AG04450 (cell line): ENCODE data around the gene CBLN1. TPM values are rescaled to one million over a fixed set of nuclear protein-coding genes. Genes with fewer than 3 reads are reported as not detected.

Source experiments
- CTCF ChIA-PET: fragments of 300-600, 350-600 bp; formaldehyde crosslinking; extraction: SDS; loops from one replicate; lab custom pipeline; 2022; ENCODE audit warnings: antibody characterized with exemption, inconsistent platforms; lab: Charles Lee
- POLR2A ChIA-PET: fragments of 350-600 bp; formaldehyde crosslinking; extraction: SDS; loops from one replicate; lab custom pipeline; 2021; ENCODE audit warnings: antibody characterized with exemption, inconsistent platforms; lab: Yijun Ruan, JAX
- DNase-seq: peaks from one replicate; pipeline ENCODE4 v3.0.0-alpha.2; 2011; ENCODE audit warnings: low read depth, low spot score
- H3K27ac ChIP-seq: one replicate; pipeline ENCODE4 v1.5.1; 2012; ENCODE audit warnings: low read depth, low read length, control low read depth
- H3K27me3 ChIP-seq: one replicate; pipeline ENCODE4 v1.6.0; 2012; ENCODE audit warnings: low read length; ENCODE audit not compliant: control insufficient read depth, insufficient read depth
- H3K4me3 ChIP-seq: 2 replicates; pipeline ENCODE4 v1.5.1; 2011; ENCODE audit warnings: mild to moderate bottlenecking, low read depth, low read length, control low read depth
- H3K9me3 ChIP-seq: 2 replicates; pipeline ENCODE4 v1.5.1; 2012; ENCODE audit warnings: low read length; ENCODE audit not compliant: control insufficient read depth, insufficient read depth
- polyA plus RNA-seq: library from polyadenylated mRNA; depleted of rRNA; stranded (reverse); fragments of >200 nt; gene quantifications from 2 replicates; pipeline ENCODE4 v1.2.3, GENCODE V29; 2011
- TF ChIP-seq, protein P1 (sequence below): IDR thresholded peaks from 2 replicates; pipeline ENCODE4 v1.5.1; 2011; ENCODE audit warnings: low read depth, low read length, control low read depth, inconsistent platforms

Gene CBLN1
- polyA plus RNA-seq, 1 experiment, result not detected

GRCh38 chr16:49275050-49275730 lies 6.4 kb downstream of the CBLN1 start:
- Histone ChIP-seq H3K27ac (no peak overlapping the region), H3K27me3 (peaks cover 46% of the 10 kb centered on the region), H3K4me3 (no peak overlapping the region), H3K9me3 (peaks cover 3% of the 10 kb centered on the region; the same call in 1 of the 2 replicates)
- ChIA-PET CTCF (no interaction called here), POLR2A (no interaction called here)
- DNase-seq, result no peak
- TF ChIP-seq, protein P1, sequence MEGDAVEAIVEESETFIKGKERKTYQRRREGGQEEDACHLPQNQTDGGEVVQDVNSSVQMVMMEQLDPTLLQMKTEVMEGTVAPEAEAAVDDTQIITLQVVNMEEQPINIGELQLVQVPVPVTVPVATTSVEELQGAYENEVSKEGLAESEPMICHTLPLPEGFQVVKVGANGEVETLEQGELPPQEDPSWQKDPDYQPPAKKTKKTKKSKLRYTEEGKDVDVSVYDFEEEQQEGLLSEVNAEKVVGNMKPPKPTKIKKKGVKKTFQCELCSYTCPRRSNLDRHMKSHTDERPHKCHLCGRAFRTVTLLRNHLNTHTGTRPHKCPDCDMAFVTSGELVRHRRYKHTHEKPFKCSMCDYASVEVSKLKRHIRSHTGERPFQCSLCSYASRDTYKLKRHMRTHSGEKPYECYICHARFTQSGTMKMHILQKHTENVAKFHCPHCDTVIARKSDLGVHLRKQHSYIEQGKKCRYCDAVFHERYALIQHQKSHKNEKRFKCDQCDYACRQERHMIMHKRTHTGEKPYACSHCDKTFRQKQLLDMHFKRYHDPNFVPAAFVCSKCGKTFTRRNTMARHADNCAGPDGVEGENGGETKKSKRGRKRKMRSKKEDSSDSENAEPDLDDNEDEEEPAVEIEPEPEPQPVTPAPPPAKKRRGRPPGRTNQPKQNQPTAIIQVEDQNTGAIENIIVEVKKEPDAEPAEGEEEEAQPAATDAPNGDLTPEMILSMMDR, result no peak

GRCh38 chr16:49274591-49274990 lies 7.0 kb downstream of the CBLN1 start:
- POLR2A ChIA-PET, result no interaction called here
- CTCF ChIA-PET, result no interaction called here
- H3K27me3 ChIP-seq, result peaks cover 40% of the 10 kb centered on the region
- DNase-seq, result no peak
- H3K27ac ChIP-seq, result no peak overlapping the region
- TF ChIP-seq, protein P1, result no peak
- H3K9me3 ChIP-seq, result 0 out of 2 replicates have a peak, but pooled peaks cover 3% of the 10 kb centered on the region
- no peak overlapping the region for H3K4me3 ChIP-seq

DNA sequence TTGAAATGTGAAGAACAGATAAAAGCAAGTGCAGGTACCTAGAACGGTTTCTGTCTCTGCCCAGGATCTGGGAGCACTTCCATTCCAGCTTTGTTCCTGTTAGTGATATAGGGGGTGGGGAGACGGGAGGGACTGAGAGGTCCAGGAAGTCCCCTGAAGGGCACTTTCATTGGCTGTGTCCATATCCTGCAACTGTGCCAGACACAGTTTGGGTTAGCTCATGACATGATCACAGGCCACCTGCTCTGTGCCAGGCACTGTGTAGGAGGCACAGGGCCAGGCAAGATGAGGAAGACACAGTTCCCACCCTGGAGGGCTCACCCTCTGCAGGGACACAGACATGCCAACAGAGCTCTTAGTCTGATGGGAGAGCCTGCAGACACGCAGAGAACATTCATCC lies 7.9 kb downstream of the CBLN1 start:
- no peak overlapping the region for H3K27ac ChIP-seq
- CTCF ChIA-PET, result no interaction called here
- H3K27me3 ChIP-seq, result peaks cover 31% of the 10 kb centered on the region
- 0 out of 2 replicates have a peak, but pooled peaks cover 3% of the 10 kb centered on the region for H3K9me3 ChIP-seq
- POLR2A ChIA-PET, result no interaction called here
- TF ChIP-seq, protein P1, result no peak
- no peak for DNase-seq
- H3K4me3 ChIP-seq, result no peak overlapping the region

GRCh38 chr16:49271363-49271762 lies 10.3 kb downstream of the CBLN1 start:
- Histone ChIP-seq H3K9me3 (no peaks in the 10 kb centered on the region), H3K4me3 (no peak overlapping the region), H3K27me3 (peaks cover 11% of the 10 kb centered on the region), H3K27ac (no peak overlapping the region)
- TF ChIP-seq, protein P1, result no peak
- DNase-seq, result no peak
- ChIA-PET CTCF (no interaction called here), POLR2A (no interaction called here)

GRCh38 chr16:49269201-49269600 lies 12.4 kb downstream of the CBLN1 start:
- H3K27me3 ChIP-seq, result no peaks in the 10 kb centered on the region
- TF ChIP-seq, protein P1, result no peak
- DNase-seq, result no peak
- no peaks in the 10 kb centered on the region for H3K9me3 ChIP-seq
- ChIA-PET CTCF (no interaction called here), POLR2A (no interaction called here)
- no peak overlapping the region for H3K4me3 ChIP-seq
- no peak overlapping the region for H3K27ac ChIP-seq
